Cardiac ventricle fibroblast (primary cell): ENCODE data around the gene DNAI1. TPM values are rescaled to one million over a fixed set of nuclear protein-coding genes. Genes with fewer than 3 reads are reported as not detected.

Source experiments
- total RNA-seq: library from RNA; depleted of rRNA; stranded (reverse); fragments of >200 nt; gene quantifications from 2 replicates; pipeline ENCODE4 v1.2.3, GENCODE V29; 2015

DNAI1 gene
- not detected in 2 replicates for total RNA-seq

DNA sequence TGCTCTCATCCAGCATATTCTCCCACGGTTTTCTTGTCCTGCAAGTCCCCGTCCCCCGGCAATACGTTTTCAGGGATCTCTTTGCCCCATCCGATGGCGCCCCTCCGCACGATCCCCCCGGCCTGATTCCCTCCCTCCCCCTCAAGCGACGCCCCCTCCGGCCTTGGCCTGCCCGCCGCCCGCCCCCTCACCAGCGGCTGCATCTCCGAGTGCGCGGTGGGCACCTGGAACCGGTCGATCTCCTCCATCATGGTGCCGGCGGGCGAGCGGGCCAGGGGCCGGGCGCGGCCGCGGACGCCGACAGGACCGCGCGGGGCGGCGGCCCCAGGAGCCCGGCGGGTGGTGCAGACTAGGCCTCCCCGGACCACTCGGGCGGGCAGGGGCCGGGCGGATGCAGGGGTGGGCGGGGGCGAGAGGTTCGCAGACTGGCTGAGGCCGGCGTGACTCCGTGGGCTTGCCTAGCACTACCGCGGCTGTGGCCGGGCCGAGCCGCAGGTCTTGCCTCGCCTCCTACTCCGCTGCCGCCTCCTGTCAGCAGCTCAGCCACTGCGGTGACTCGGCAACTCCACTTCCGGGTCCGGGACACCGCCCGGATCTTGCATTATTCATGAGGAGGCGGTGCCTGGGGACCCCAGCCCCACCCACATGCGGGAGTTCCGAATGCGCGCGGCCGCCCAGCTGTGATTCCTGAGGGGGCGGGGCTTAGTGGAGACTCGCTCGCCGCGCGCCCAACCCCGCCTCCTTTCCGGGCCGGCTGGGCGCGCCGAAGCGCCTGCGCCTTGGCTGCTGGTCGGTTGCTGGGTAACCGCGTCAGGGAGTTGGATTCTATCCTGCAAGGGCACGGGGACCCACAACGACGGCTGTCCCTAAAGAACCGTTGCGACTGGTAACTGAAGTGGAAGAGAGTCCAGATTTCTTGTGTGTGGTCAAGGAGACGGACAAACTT lies at the start of gene DNAI1, which contains the start of gene FAM219A:
Gene DNAI1 (plus strand): TSS at position 793 of the 946 bp plus-strand sequence. CDS start 201 bp downstream, outside the sequence.
Gene FAM219A (minus strand): TSS at position 558 of the 946 bp plus-strand sequence. CDS start 307 bp downstream, at position 251.

DNA sequence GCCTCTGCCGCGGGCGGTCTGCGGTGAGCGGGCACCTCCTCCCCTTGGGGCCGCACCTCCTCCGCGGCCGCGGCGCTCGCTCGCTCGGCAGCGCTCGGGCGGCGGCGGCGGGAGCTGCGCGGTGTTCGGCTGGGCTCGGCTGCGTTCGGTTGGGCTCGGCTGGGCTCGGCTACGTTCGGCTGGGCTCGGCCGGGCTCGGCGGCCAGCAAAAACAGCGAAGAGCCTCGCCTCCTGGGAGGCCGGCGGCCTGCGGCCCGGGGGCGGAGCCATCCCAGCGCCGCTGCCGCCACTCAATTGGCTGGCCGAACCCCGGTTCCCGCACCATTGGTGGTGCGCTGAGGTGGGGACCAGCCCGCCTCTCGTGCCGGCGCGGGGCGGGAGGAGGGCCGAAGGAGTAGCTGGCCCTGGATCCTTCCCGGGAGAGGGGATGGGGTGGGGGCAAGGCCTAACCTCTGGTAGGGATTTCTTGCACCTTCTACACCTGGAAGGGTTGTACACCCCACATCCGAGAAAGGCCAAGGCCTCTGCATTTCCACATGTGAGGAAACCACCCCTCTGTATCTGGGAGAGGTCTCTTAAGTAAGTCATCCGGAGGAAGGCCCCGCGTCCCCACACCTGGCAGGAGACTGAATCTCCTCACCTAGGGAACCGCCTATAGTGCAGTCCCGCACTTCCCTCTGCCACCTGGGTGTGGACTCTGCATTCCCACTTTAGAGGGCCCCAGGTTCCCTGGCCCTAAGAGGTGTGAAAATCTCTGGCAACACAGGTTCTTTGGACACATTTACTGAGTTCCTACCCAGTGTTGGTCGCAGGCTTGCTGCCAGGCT lies 64.6 kb downstream of the DNAI1 start, which contains the start of gene ENHO:
Gene ENHO (minus strand): TSS at position 20 of the 827 bp plus-strand sequence. CDS start 1,295 bp downstream, outside the sequence.

Other genes with a start within 250 kb of the DNAI1 start
- 0.56 and 0.78 TPM in 2 replicates for gene KIF24, start 129.5 kb upstream of the DNAI1 start, total RNA-seq
- 31.6 and 38.8 TPM in 2 replicates for gene NUDT2, start 129.2 kb upstream of the DNAI1 start, total RNA-seq
- 4.8 and 5.1 TPM in 2 replicates for gene MYORG, start 81.9 kb upstream of the DNAI1 start, total RNA-seq
- gene FAM219A, start 235 bp upstream of the DNAI1 start, total RNA-seq = 5.4 and 6.7 TPM in 2 replicates
- not detected in 2 replicates for gene ENHO, start 64.2 kb downstream of the DNAI1 start, total RNA-seq
- 0.39 and 0.56 TPM in 2 replicates for gene CNTFR, start 130.9 kb downstream of the DNAI1 start, total RNA-seq
- 21.7 and 30.3 TPM in 2 replicates for gene RPP25L, start 153.3 kb downstream of the DNAI1 start, total RNA-seq
- 57.8 and 71.7 TPM in 2 replicates for gene DCTN3, start 161.7 kb downstream of the DNAI1 start, total RNA-seq
- gene ARID3C, start 170.3 kb downstream of the DNAI1 start, total RNA-seq = 0.12 and 0.34 TPM in 2 replicates
- 132 and 152 TPM in 2 replicates for gene SIGMAR1, start 179.0 kb downstream of the DNAI1 start, total RNA-seq
- 30.3 and 34.3 TPM in 2 replicates for gene GALT, start 187.9 kb downstream of the DNAI1 start, total RNA-seq
- gene IL11RA, start 193.4 kb downstream of the DNAI1 start, total RNA-seq = 61.2 and 84.7 TPM in 2 replicates
- not detected in 2 replicates for gene CCL27, start 203.9 kb downstream of the DNAI1 start, total RNA-seq
- 0.98 TPM in 1 of 2 replicates, not detected in the other for gene CCL19, start 232.5 kb downstream of the DNAI1 start, total RNA-seq